HS-27A (cell line): ENCODE data around the gene PEG3.

Experiments
- DNase-seq: peaks from one replicate; pipeline ENCODE4 v3.0.0-alpha.2; 2012; ENCODE audit warnings: low read depth, missing footprints

The PEG3 gene

GRCh38 chr19:56838909-56839651, 1.4 kb downstream of the PEG3 start:
- DNase-seq = no peak

GRCh38 chr19:56838024-56838908, 2.3 kb downstream of the PEG3 start:
- DNase-seq = no peak

- no peak for DNase-seq
Observed at GRCh38 chr19:56837492-56838023, 3.0 kb downstream of the PEG3 start.

- no peak for DNase-seq
Observed at GRCh38 chr19:56837004-56837403, 3.5 kb downstream of the PEG3 start.

- DNase-seq = no peak
Observed at GRCh38 chr19:56836059-56836458, 4.5 kb downstream of the PEG3 start.

- DNase-seq = no peak
Observed at GRCh38 chr19:56835401-56835800, 5.1 kb downstream of the PEG3 start.

DNA sequence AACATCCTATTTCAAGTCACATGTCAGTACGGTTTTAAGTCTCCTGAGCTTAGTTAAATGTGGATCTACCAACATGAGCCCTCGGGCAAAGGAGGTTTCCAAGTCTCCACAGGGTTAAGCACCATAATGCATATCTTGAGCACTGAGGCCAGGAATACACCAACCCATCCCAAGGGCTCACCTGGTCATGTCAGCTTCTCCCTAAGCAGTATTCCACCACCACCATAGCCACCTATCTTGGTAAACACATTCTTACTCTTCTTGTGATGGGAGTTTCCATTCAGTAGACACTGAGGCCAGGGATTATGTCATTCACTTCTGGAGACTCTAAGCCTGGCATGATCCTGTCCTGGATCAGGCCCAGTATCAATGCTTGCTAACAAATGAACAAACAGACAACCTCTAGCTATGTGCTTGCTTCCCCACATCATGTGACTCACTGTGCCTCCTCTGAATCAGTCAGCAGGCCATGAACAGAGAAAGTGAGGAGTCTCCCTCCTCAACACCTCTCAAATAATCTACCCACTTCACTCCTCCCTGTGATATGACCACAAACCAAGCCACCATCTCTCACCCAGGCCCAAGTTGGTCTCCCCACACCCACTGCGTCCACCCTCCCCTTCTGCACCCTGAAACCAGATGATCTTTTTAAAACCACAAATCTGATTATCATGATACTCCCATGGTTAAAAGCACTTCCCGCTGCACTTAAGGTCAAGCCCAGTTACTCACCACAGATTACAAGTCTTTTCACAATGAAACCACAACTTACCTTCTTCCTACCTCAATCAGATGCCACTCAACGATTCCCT, 5.8 kb downstream of the PEG3 start:
- DNase-seq = no peak

GRCh38 chr19:56832352-56832928, 8.1 kb downstream of the PEG3 start:
- no peak for DNase-seq

GRCh38 chr19:56831255-56831654, 9.3 kb downstream of the PEG3 start:
- no peak for DNase-seq

DNA sequence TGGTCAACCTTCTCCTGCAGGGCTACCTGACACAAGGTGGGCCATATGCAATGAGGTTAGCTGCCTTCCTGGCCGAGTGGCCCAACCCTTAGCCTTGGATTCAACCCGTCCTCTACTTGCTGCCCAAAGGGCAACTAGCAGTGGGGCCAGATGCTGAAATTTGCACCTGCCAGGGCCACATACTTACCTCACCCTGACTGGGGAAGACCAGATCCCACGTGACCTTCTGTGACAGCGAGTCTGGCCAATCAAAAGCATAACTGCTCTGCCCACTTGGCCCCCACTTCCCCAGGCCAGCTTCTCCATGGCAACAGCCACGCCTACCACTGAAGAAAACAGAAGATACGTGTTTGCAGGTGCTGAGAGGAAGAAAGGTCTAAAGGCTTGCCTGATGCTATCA, 10.9 kb downstream of the PEG3 start:
- DNase-seq = no peak

GRCh38 chr19:56827708-56828107, 12.8 kb downstream of the PEG3 start:
- no peak for DNase-seq

DNA sequence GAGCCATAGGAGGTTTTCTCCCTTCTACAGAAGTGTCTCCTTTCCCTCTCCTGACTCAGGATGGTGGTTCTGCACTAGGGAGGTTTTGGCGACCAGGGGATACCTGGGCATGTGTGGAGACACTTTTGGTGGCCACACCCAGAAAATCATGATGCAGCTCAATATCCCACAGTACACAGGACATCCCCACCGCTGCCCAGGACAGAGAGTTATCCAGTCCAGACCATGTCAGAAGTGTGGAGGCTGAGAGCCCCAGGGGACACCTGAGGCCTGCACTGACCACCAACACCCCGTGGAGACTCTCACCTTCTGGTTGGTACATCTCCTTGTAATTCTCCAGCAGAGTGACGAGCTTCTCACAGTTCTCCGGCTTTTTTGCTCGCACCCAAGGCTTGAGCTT, 16.6 kb downstream of the PEG3 start:
- DNase-seq = no peak

- DNase-seq = no peak
Observed at GRCh38 chr19:56823417-56823816, 17.1 kb downstream of the PEG3 start.

DNA sequence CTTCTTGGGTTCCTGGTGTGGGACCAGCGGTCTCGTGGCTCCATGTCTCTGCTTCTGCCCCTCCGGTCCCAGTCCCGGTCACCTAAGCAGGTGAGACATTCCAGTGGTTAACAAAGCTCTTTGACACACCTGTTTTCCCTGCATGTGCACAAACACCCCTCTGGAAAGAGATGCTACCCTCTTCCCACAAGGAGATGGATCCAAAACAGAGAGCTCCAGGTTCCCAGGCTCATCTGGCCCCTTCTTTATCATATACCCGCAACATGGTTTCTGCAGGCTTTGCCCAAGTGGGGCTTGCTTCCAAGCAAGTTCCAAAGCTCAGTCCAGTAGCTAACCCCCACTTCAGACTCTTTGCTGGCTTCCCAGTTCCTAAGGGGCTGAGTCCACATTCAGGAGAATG, 17.8 kb downstream of the PEG3 start:
- DNase-seq = no peak

DNA sequence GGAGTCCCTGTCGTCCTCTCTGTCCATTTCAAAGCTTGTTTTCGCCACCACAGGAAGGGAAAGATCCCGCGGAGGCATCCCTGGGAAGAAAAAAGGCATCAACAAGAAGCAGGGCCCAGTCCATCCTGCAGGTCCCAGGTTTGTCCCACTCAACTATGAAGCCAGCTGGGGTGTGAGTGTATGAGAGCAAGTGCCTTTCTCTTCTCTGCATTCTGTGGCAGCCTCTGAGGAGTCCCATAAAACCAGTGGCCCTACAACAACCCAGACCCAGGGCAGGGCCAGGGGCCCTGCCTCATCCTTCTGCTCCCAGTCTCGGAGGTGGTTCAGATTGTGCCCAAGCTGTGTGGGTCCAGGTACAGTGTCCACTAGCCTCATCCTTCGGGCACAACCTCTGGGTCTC, 18.9 kb downstream of the PEG3 start:
- DNase-seq = no peak

- DNase-seq = no peak
Observed at GRCh38 chr19:56821209-56821608, 19.3 kb downstream of the PEG3 start.

DNA sequence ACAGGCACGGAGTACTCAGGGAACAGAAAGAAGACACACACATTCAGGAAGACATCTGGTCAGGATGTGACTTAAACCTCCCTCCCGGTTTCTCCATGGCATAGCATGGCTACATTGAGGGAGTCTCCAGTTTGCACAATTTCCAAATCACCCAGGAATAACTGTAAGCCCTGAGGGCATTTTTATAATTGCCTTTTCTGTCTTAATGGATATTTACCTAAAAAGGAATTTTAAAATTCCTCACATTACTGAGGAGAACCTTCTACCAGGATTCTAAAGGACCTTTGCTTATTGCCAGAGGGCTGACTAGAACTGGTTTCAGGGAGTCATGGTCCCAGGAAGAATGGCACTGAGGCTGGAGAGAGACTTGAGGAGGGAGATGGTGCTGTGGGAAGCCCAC, 21.4 kb downstream of the PEG3 start:
- DNase-seq = no peak

- DNase-seq = no peak
Observed at GRCh38 chr19:56814656-56815055, 25.9 kb downstream of the PEG3 start.

DNA sequence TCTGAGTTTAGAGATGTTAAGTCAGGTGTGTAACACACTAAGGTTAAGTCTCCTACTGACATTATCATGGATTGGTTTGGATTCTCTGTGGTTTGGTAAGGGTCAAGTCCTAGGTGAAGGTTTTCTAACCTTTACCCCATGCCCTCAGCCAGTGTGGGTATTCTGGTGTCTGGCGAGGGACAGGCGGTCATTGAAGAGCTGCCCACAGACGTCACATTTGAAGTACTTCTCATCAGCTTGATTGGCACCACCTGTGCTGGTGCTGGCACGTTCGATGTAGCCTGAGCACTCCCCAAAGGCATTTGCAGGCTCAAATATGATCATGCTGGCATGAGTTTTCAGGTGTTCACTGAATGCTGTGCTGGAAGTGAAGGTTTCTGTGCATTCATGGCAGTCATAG, 27.0 kb downstream of the PEG3 start:
- DNase-seq = no peak

- no peak for DNase-seq
Observed at GRCh38 chr19:56811480-56811879, 29.0 kb downstream of the PEG3 start.

GRCh38 chr19:56810260-56810659, 30.3 kb downstream of the PEG3 start:
- DNase-seq = no peak
